Mucosa of descending colon (tissue), 3 donors: ENCODE data around the gene BRCA2. TPM values are rescaled to one million over a fixed set of nuclear protein-coding genes. Genes with fewer than 3 reads are reported as not detected.

Experiments
- ATAC-seq: fragments of 200-7000 bp; cut with Tn5 transposase; one replicate; pipeline ENCODE4 v1.9.1; 2020; ENCODE audit warnings: mild to moderate bottlenecking, moderate library complexity
- DNase-seq, 3 donors: peaks; one replicate each; pipeline ENCODE4 v3.0.0-alpha.2; 2020
- H3K36me3 ChIP-seq: fragments of 200-600 bp; one replicate; pipeline ENCODE4 v1.8.0; 2021; ENCODE audit warnings: low read depth, mild to moderate bottlenecking
- H3K4me1 ChIP-seq: fragments of 200-600 bp; one replicate; pipeline ENCODE4 v1.8.0; 2021; ENCODE audit warnings: low read depth, mild to moderate bottlenecking
- H3K4me3 ChIP-seq: fragments of 200-600 bp; one replicate; pipeline ENCODE4 v1.8.0; 2021; ENCODE audit warnings: mild to moderate bottlenecking
- H3K9me3 ChIP-seq: fragments of 200-600 bp; one replicate; pipeline ENCODE4 v1.8.0; 2021; ENCODE audit warnings: mild to moderate bottlenecking
- CTCF ChIP-seq: fragments of 200-600 bp; IDR thresholded peaks from one replicate; pipeline ENCODE4 v1.8.0; 2022; ENCODE audit warnings: antibody characterized with exemption, mild to moderate bottlenecking
- intact Hi-C, 2 donors: fragments of 100-400 bp; cut with DNase I in 1 of 2; cut with micrococcal nuclease in 1 of 2; formaldehyde crosslinking; loops; one replicate each; pipeline versions ENCODE4 v1.11.0 to v1.11.1; 2022; cut with DNase I, micrococcal nuclease
- total RNA-seq, 3 donors: library from RNA; stranded (reverse); fragmentation: NEBNext Ultra II Directional in 2 of 3; extraction: Animal tissue kit (Norgen Biotek cat#: 25700) in 2 of 3; gene quantifications; one replicate each; pipeline versions ENCODE4 v1.2.1 to v1.2.4, GENCODE V29; 2021 to 2023
- donor health status: DM: no; HTN: no; CAD: no; lungs with moderate emphysema.
- donor health status: DM: no; HTN: no; CAD: no.
- donor health status: DM: no; HTN: yes; CAD: no.

BRCA2 gene
- total RNA-seq, 3 donors from 2014 or later, result 1.8 to 4.8 (median 2.5) TPM

GRCh38 chr13:32448972-32449371 lies 133.7 kb downstream of the BRCA2 start:
- ATAC-seq, result no peak

More at GRCh38 chr13:32448972-32449371, 133.7 kb downstream of the BRCA2 start:
- intact Hi-C loops, result no loop called here
- H3K4me3 ChIP-seq, result no peak overlapping the region
- no peak for DNase-seq
- no peaks in the 10 kb centered on the region for H3K36me3 ChIP-seq
- no peak for TF ChIP-seq CTCF
- H3K4me1 ChIP-seq, result no peaks in the 10 kb centered on the region
- H3K9me3 ChIP-seq, result no peaks in the 10 kb centered on the region

Other genes with a start within 250 kb of the BRCA2 start
- not detected for gene ZAR1L, start 145 bp upstream of the BRCA2 start, total RNA-seq
- gene N4BP2L1, start 112.6 kb downstream of the BRCA2 start, total RNA-seq, result 10 to 100 TPM in 2 of 3 donors, 1 to 10 TPM in 1; 8.5 to 14.1 (median 11.6) TPM
- gene N4BP2L2, start 223.3 kb downstream of the BRCA2 start, total RNA-seq, result 100 to 1,000 TPM in 2 of 3 donors, 10 to 100 TPM in 1; 89.1 to 160 (median 120) TPM